Measurements from ENCODE around the gene EMX2. TPM values are rescaled to one million over a fixed set of nuclear protein-coding genes. Genes with fewer than 3 reads are reported as not detected.

Gene EMX2
- total RNA-seq, 4 donors from 2014 or later, result 0.32 to 1.2 (median 0.89) TPM; not detected in 1

GRCh38 chr10:117559712-117560111, 17.2 kb downstream of the EMX2 start:
- no peaks in the 10 kb centered on the region for H3K9me3 ChIP-seq
- H3K27me3 ChIP-seq, result peaks cover 84% of the 10 kb centered on the region
- 71 to 72% methylated on average over 2 to 3 of the region's 4 CpGs for WGBS, 2 donors (ENCODE audit: low coverage in 1 of 2)
- no peaks in the 10 kb centered on the region for H3K36me3 ChIP-seq
- no peak for ATAC-seq
- H3K4me3 ChIP-seq, result no peak overlapping the region
- TF ChIP-seq EP300 (IDR thresholded peaks at IDR 0.05), result no peak
- TF ChIP-seq CTCF (IDR thresholded peaks at IDR 0.05), result no peak
- TF ChIP-seq POLR2AphosphoS5 (IDR thresholded peaks at IDR 0.05), result no peak
- TF ChIP-seq POLR2A (IDR thresholded peaks at IDR 0.05), result no peak
- H3K4me1 ChIP-seq, result no peaks in the 10 kb centered on the region
- no peak overlapping the region for H3K27ac ChIP-seq

GRCh38 chr10:117560942-117561341, 18.4 kb downstream of the EMX2 start:
- ATAC-seq, result no peak
- H3K27me3 ChIP-seq, result peaks cover 78% of the 10 kb centered on the region

GRCh38 chr10:117562220-117562619, 19.7 kb downstream of the EMX2 start:
- no peak overlapping the region for H3K27ac ChIP-seq
- no peaks in the 10 kb centered on the region for H3K36me3 ChIP-seq
- TF ChIP-seq CTCF (IDR thresholded peaks at IDR 0.05), result no peak
- no peak for TF ChIP-seq POLR2A (IDR thresholded peaks at IDR 0.05)
- TF ChIP-seq EP300 (IDR thresholded peaks at IDR 0.05), result no peak
- ATAC-seq, result no peak
- peaks cover 78% of the 10 kb centered on the region for H3K27me3 ChIP-seq
- no peaks in the 10 kb centered on the region for H3K4me1 ChIP-seq
- no peak overlapping the region for H3K4me3 ChIP-seq
- WGBS, 2 donors (ENCODE audit: low coverage in 1 of 2), result 80 to 86% methylated on average over 1 to 4 of the region's 7 CpGs
- H3K9me3 ChIP-seq, result no peaks in the 10 kb centered on the region

More at GRCh38 chr10:117560942-117561341, 18.4 kb downstream of the EMX2 start:
- Histone ChIP-seq H3K9me3 (no peaks in the 10 kb centered on the region), H3K4me3 (no peak overlapping the region), H3K36me3 (no peaks in the 10 kb centered on the region), H3K4me1 (no peaks in the 10 kb centered on the region), H3K27ac (no peak overlapping the region)
- 40 to 50% methylated on average over 1 of the region's 2 CpGs for WGBS, 2 donors (ENCODE audit: low coverage in 1 of 2)
- TF ChIP-seq POLR2A (IDR thresholded peaks at IDR 0.05) (no peak), POLR2AphosphoS5 (IDR thresholded peaks at IDR 0.05) (no peak), EP300 (IDR thresholded peaks at IDR 0.05) (no peak), CTCF (IDR thresholded peaks at IDR 0.05) (no peak)

GRCh38 chr10:117562896-117563737, 20.6 kb downstream of the EMX2 start:
- no peak overlapping the region for H3K27ac ChIP-seq
- no peaks in the 10 kb centered on the region for H3K4me1 ChIP-seq
- WGBS, 2 donors (ENCODE audit: low coverage in 1 of 2), result 84 to 86% methylated on average over 5 to 6 of the region's 9 CpGs
- no peak for ATAC-seq
- H3K9me3 ChIP-seq, result no peaks in the 10 kb centered on the region
- no peaks in the 10 kb centered on the region for H3K36me3 ChIP-seq
- no peak overlapping the region for H3K4me3 ChIP-seq
- H3K27me3 ChIP-seq, result peaks cover 83% of the 10 kb centered on the region
- TF ChIP-seq POLR2AphosphoS5 (IDR thresholded peaks at IDR 0.05) (no peak), POLR2A (IDR thresholded peaks at IDR 0.05) (no peak), CTCF (IDR thresholded peaks at IDR 0.05) (no peak), EP300 (IDR thresholded peaks at IDR 0.05) (no peak)

GRCh38 chr10:117563780-117564179, 21.2 kb downstream of the EMX2 start:
- Histone ChIP-seq H3K36me3 (no peaks in the 10 kb centered on the region), H3K27ac (no peak overlapping the region), H3K4me3 (no peak overlapping the region), H3K4me1 (no peaks in the 10 kb centered on the region), H3K9me3 (no peaks in the 10 kb centered on the region), H3K27me3 (peaks cover 86% of the 10 kb centered on the region)
- ATAC-seq, result no peak
- TF ChIP-seq CTCF (IDR thresholded peaks at IDR 0.05), result no peak
- TF ChIP-seq POLR2A (IDR thresholded peaks at IDR 0.05), result no peak
- TF ChIP-seq EP300 (IDR thresholded peaks at IDR 0.05), result no peak
- no peak for TF ChIP-seq POLR2AphosphoS5 (IDR thresholded peaks at IDR 0.05)
- 60 to 78% methylated on average over 3 to 8 of the region's 10 CpGs for WGBS, 2 donors (ENCODE audit: low coverage in 1 of 2)

All from gastroesophageal sphincter (tissue), 4 donors.